Jurkat, Clone E6-1 (cell line): ENCODE data around the gene RBL2.

ENCODE experiments used
- DNase-seq: peaks from one replicate; pipeline ENCODE4 v3.0.0-alpha.2; 2011; ENCODE audit warnings: low read depth, low spot score
- H3K4me3 ChIP-seq: 2 replicates; pipeline ENCODE4 v1.5.1; 2011; ENCODE audit warnings: mild to moderate bottlenecking, low read length, control low read depth, moderate library complexity

The RBL2 gene

DNA sequence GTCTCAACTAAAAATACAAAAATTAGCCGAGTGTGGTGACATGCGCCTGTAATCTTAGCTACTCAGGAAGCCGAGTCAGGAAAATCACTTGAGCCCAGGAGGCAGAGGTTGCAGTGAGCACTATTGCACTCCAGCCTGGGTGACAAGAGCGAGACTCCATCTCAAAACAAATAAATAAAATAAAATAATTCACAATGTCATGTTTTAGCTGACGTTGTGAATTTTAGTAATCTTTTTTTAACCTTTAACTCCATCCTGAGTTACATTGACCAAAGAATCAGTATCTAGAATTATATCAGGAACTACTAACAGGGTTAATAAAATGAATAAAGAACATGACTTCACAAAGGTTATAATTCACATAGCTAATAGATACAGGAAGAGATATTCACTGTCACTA is 5.9 kb downstream of the RBL2 start:
- no peak for DNase-seq
- H3K4me3 ChIP-seq: no peak overlapping the region

DNA sequence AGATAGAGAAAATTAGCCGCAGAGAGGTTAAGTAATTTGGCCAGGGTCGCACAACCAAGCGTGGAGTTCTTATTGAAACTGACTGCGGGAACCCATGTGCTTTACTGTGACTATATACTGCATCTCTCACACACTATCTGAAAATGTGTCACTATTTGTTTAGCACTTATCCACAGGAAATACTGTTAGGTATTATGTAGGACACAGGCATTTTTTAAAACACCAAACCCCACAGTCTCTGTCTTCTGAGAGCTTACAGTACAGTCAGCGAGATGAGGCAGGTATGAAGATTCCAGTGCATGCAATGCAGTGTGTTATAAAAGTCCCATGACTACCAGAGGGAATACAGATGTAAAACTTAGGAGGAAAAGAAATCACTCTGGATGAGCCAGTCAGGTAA is 11.3 kb downstream of the RBL2 start:
- no peak overlapping the region for H3K4me3 ChIP-seq
- no peak for DNase-seq

DNA sequence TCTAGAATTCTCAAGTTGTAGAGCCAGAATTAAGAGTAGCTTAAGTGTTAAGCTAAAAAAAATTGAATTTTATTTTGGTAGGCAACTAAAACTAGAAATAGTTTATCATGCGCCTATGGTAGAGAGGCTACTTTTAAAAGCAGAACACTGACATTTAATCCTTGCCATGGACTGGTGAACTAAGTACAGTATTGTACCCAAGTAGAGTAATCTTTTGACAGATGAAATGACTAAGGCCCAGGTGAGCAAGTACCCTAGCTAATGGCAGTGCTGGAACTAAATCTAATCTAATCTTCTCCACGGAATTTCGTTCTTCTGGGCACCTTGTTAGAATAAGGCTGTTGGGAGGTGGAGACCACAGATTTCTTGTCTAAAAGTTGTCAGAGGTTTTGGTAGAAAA is 11.8 kb downstream of the RBL2 start:
- H3K4me3 ChIP-seq: no peak overlapping the region
- DNase-seq: no peak

DNA sequence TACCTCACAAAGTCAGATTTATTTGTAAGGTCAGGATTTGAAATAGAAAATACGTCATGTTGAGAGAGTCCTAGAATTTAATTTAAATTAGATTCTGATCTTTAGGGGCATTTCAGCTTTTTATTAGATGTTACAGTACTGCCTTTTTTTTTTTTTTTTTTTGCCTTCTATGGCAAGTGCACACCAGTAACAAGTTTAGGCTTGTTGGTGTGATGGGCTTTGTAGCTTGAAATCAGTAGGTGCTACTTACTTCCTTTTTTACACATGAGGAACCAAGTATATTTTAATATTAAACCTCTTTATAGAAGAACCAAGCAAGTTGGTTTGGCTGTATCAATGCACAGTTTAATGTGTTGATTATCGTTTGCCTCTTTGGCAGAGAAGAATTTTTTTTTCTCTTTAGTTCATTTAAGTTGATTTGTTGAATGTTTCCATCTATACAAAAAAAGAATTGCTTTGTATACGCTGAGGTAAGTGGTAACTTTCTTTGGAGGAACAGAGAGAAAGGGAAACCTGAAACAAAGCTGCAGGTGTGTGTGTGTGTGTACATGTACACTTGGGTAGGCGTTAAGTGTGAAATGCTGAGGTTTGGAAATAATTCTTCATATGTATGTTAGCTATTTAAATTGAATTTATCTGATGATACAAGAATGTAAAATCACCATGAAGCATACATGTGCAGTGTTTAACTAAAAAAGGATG is 15.7 kb downstream of the RBL2 start:
- no peak overlapping the region for H3K4me3 ChIP-seq
- DNase-seq: no peak

DNA sequence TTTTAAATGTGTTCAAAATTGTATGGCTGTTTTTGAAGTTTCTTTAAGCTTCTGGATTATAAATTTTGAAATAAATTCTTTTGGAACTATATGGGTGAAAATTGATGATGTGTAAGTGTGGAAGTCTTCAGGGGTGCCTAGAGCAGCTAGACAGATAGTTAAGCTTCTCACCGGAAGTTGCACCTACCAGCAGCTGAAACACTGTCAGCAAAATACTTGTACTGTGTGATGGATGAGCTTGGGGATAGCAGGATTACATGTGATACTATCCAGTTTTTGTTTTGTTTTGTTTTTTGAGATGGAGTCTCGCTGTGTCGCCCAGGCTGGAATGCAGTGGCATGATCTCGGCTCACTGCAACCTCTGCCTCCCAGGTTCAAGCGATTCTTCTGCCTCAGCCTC is 19.7 kb downstream of the RBL2 start:
- no peak for DNase-seq
- no peak overlapping the region for H3K4me3 ChIP-seq

DNA sequence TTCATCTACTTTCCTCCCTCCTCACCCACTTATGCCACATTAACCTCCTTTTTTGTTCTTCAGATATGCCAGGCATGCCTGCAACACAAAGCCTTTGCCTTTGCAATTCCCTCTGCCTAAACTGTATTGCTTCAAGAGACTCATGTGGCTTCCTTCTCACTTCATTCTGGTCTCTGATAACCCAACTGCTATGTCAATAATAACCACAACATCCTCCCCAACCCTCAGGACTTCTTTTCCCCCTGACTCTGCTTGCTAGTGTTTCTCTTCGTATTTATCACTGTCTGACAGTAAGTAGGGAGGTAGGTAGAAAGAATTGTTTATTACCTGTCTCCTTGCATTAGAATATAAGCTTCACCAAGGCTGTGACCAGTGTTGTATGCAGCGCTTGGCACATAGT is 22.4 kb downstream of the RBL2 start:
- peak; percentile 98 for DNase-seq
- H3K4me3 ChIP-seq: peak overlapping the region; percentile 38

DNA sequence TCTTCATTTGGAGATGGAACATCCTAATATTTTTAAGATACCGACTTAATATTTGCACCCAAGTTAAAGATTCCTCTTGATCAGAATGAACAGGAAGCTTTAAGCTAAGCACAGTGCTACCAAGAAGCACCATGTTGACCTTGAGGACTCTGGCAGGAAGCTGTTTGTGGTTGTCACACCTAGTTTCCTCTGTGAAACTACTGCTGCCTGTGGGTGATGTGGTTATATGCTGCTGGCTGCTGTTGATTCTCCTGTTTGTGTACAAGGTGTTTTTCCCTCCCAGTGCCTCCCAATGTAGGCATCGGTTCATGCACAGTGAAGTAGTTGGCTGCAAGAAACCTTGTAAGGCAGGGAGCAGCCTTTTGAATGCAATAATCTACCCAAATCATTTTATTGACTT is 23.4 kb downstream of the RBL2 start:
- peak; percentile 98 for DNase-seq
- H3K4me3 ChIP-seq: peak overlapping the region; percentile 39

DNA sequence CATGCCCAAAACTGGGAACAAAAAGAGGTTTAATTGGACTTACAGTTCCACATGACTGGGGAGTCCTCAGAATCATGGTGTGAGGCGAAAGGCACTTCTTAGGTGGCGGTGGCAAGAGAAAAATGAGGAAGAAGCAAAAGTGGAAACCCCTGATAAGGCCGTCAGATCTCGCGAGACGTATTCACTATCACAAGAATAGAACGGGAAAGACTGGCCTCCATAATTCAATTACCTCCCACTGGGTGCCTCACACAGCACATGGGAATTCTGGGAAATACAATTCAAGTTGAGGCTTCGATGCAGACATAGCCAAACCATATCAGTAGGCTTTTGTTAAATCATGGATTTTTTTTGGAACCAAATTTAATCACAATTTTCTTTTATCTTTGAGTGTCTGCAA is 24.4 kb downstream of the RBL2 start:
- no peak overlapping the region for H3K4me3 ChIP-seq
- no peak for DNase-seq

DNA sequence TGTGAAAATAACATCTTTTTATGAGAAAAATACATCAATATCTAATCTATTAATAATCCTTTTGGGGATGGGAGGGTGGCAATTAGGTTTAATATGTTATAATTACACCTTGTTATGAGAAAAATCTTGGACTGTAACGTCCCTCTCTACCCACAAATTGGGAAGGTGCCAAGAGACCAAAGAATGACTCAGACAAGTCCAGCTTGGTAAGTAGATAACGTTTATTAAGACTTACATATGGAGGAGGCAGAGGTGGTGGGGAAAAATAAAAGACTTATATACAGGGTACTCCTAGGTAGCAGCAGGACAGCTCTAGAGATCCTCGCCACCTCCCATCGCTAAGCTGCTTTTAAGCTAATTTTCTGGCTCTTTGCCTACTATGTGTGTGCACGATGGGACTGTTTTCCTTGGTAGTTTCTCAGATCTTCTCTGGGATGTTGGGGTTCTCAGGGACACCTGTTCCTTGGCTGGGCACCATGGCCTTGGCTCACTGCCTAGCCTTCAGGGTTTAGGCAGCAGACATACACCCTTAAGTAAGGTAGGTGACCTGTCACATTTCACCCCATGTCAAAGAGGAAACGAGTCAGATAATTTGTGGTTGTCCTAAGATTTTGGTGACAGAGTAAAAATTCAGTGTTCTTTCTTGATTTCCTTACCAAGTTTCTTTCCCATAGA is 31.5 kb downstream of the RBL2 start:
- no peak for DNase-seq
- no peak overlapping the region for H3K4me3 ChIP-seq

DNA sequence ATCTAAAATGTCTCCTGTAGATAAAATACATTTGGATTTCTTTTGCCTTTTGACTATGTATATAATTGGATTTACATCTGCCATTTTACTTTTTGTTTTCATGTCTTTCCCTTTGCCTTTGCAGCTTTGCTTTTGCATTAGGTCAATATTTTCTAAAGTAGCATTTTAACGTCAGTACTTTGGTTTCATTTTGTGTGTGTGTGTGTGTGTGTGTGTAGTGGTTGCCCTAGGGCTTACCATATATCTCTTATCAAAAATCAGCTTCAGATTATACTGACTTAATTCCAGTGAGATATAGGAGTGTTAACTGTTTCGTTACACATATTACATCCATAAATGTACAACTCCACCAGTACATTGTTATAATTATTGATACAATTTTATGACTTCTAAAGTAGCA is 42.6 kb downstream of the RBL2 start:
- DNase-seq: no peak
- no peak overlapping the region for H3K4me3 ChIP-seq

DNA sequence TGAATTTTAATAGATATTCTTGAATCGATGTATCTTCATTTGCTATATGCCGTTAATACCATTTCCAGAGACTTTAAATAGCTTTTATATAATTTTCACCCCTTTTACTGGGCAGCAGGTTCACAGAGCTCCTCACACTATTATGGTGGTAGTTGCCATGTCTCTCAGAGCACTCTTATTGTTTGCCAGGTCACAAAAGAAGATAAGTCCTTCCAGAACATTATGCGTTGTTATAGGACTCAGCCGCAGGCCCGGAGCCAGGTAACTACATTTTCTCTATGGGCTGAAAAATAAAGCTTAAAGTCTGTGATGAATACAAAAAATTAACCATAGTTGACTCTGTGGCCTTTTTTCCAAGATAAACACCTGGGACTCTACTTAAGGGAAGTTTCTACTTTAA is 44.7 kb downstream of the RBL2 start:
- DNase-seq: no peak

DNA sequence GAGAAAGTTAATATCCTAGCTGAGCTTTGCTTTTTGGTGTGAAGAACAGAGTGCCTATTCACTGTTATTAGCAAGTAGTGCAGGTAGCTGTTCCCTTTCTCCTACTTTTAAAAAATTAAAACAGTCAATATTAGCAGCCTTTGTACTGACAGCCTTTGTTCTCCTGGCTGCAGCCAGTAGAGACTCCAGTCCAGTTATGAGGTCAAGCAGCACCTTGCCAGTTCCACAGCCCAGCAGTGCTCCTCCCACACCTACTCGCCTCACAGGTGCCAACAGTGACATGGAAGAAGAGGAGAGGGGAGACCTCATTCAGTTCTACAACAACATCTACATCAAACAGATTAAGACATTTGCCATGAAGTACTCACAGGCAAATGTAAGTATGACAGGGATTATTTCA is 46.1 kb downstream of the RBL2 start:
- no peak for DNase-seq
- no peak overlapping the region for H3K4me3 ChIP-seq

More for the DNA sequence above, 44.7 kb downstream of the RBL2 start:
- H3K4me3 ChIP-seq: no peak overlapping the region

DNA sequence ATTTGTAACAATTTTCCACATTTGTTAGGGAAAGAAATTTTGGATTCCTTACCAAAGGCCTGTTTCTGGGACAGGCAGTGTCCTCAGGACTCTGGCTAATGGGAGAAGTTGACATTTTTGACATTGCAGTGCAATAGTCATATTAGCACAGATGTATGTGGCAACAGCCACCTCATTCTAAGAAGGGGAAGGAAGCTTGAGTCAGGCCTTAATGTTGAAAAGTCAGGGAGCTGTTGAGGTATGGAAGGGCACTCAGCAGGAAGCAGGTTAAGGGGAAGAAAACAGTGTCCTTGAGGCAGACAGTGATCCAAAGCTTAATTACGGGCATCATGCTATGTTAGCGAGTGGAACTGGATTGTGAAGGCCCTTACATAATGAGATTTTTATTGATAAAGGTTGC is 47.9 kb downstream of the RBL2 start:
- no peak for DNase-seq

DNA sequence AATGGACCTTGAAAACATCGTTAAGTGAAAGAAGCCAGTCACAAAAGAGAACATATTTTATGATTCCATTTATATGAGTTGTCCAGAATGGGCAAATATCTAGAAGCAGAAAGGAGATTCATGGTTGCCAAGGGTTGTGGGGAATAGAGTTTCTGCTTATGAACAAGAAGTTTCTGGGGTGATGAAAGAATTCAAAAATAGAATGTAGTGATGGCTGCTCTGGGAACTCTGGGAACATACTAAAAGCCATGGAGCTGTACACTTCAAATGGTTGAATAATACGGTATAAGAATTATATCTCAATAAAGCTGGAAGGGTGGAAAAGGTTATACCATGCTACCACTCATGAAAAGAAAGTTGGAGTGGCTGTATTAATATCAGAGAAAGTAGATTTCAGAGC is 50.3 kb downstream of the RBL2 start:
- no peak for DNase-seq

More for the DNA sequence above, 47.9 kb downstream of the RBL2 start:
- H3K4me3 ChIP-seq: no peak overlapping the region

DNA sequence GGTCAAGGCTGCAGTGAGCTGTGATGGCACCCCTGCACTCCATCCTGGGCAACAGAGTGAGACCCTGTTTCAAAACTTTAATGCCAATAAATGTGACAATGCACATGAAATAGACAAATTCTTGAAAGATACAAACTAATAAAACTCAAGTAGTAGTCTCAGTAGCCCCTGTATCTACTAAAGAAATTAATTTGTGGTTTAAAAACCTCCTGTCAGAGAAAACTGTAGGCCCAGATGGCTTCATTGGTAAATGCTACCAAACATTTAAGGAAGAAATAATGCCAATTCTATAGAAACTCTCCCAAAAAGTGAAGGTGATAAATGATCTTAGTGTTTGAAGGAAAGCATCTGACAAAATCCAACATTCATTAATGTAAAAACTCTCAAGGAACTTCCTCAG is 52.0 kb downstream of the RBL2 start:
- no peak overlapping the region for H3K4me3 ChIP-seq
- no peak for DNase-seq

More for the DNA sequence above, 50.3 kb downstream of the RBL2 start:
- no peak overlapping the region for H3K4me3 ChIP-seq

DNA sequence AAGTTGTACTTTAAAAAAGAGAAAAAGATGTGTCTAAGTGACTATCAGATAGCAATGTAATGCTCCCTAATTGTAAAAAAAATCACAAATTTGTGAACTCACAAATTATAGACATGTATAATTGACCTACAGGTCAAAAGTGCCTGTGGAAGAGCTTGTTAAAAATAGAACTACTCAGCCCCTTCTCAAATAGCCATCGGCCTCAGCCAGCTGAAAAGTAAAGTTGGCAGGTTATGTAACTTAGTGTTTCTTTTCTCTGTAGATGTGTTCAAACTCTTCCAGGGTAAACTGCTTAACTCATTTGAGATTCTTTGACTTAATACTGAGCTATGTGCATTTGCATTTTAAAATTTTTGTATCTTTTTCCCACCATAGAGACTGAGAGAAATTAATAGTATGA is 55.5 kb downstream of the RBL2 start:
- no peak overlapping the region for H3K4me3 ChIP-seq

DNA sequence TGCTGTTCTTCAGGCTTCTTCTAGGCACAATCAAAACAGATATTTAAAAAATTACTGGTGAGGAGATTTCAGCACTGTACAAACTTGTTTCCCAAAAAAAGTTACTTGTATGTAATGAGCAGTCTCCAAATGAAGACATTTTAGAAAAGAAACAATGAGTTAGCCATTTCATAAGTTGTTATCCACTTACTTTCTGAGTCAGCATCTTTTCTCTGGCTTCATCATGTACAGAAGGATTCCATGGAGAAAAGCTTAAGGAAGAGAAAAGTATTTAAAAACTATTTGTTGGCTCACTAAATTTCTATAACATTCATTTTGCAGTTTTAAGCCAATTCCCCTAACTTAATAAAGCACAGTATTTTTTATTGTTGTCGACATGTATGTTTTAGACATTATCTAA is 58.2 kb downstream of the RBL2 start:
- DNase-seq: no peak
- H3K4me3 ChIP-seq: no peak overlapping the region

More for the DNA sequence above, 55.5 kb downstream of the RBL2 start:
- no peak for DNase-seq

DNA sequence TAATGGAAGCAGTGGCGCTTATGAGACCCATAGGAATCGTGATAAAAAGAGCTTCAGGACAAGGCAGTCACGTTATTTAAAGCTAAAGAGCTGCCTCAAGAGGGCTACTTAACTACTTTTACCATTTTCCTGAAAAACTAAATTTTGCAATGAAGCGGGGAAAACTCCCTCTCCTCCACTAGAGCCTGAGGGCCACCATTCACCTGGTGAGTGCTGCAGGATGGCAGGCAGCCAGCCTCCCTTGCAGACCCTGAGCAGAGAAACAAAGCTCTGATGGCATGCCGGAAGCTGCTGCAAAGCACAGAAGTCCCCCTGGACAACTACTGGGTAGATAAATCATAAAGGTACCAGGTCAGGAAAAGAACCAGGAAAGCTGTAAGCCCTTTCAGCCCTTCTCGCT is 60.4 kb downstream of the RBL2 start:
- no peak overlapping the region for H3K4me3 ChIP-seq
- no peak for DNase-seq

DNA sequence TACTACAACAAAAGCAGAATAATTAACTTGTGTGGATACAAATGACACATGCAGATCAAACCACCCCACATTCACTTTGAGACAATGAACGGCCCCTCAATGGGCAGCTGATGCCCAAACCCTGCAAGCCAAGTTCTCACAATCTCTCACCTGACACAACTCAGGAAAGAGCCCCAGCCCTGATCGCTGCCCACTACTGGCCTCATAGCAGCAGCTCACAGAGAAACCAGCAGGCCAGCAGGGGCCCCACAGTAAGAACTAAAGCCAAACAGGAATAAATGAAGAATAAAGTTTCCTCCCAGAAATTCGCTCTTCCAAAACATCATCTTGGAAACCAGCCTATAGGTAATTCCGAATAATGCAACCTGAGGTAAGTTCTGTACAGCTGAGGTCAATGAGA is 61.1 kb downstream of the RBL2 start:
- H3K4me3 ChIP-seq: no peak overlapping the region
- DNase-seq: no peak

DNA sequence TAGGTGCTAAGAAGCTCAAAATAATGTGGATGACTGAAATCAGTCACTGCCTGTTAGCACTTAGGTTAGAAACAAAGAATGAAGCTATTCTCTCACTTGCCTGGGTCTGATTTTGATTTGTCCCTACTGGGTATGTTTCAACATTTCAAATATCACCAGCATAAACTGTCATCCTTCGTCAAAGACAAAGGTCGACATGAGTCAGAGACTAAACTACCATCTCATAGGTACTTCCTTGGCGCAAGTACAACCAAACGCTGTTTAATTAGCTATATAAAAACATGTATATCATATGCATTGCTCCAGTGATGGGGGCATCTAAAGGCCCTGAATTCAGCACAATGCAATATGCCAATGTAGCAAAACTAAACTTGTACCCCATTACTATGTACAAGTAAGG is 64.7 kb downstream of the RBL2 start:
- DNase-seq: no peak
- H3K4me3 ChIP-seq: no peak overlapping the region

DNA sequence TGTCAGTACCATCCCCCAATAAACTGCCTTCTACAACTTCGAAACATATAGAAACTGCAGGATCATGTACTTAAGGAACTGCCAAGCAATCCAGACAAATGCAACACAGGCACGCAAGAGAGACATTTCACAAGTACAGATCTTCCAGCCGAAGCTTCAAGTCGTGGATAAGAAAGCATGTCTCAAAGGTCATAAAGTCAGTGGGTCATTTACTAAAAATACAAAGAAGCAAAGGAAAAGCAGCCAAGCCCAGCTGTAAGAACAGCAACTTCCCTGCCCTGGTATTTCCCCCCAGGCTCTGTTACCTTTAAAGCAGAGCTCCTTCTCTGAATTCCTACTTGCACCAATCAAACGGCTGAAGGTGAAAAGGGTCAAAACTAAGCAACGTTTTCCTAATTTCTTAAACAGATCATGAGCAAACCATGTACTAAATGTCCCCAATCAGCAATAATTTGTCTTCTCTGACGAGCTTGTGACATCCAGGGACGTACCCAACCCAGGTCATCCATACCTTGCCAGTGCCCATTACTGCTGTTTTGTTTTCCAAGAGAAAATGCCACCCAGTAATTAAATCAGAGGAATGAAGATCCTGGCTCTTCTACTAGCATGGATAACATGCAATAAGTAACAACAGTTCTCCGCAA is 67.1 kb downstream of the RBL2 start:
- DNase-seq: no peak
- no peak overlapping the region for H3K4me3 ChIP-seq
